ENCODE data around the gene SMAD3.

SMAD3 gene

DNA sequence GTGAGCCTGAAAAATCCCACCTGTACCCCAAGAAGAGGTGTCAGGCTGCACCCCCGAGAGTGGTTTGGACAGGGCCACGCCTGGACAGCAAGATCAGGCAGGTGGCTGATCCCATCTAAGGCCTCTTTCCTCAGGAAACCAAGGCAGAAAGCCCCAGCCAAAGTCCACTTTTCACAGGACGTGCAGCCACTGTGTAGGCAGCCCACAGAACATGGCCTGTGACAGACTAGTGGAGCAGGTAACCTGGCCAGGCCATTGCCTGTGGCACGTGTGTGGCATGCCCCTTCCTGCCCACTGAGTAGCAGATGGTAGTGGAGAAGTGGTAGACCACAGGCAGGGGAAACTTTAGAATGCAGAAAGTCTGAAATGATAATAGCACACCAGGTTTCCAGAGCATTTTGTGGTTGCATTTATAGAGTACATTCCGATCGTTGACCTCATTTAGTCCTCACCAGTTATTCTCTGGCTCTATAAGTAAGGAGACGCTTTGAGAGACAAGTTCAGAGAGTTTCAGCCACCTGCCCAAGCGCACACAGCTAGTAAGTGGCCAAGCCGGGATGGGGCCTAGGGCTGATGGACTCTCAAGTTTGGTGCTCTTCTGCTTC, 120.3 kb downstream of the SMAD3 start:
- DNase-seq: no peak

DNA sequence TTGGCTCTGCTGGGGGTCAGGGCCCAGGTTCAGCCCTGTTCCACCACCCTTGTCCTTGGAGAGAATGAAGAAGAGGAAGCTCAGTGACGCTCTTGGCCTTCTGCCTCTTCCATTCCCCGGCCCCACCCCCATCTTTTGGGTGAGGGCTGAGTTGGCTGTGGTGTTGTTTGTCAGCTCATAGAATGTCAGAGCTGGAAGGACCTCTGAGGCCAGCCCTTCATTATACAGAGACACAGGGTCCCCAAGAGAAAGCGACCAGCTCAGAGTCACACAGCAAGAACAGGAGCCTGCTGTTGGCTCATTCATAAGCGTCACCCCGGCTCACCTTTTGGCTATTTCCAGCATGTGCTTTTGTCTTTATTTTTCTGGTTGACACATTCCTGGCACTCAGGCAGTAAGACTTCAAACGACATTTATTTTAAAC, 120.8 kb downstream of the SMAD3 start:
- no peak for DNase-seq

DNA sequence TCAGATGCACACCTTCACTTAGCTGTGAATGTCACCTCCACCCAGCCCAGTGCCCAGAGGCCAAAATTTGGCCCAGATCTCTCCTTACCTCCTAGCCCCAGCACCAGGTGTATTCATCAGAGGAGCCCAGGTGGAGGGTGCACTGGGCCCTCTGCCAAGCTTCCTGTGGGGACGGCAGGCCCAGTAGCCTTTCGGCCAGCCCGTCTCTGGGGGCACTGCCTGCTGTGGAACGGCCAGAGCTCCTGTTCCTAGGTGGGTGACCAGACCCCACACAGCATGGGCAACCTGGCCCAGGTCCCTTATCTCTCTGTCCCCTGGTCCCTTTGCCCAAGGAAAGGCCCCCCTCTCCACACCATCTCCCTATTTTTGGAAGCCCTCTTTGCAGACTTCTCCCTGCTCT, 121.3 kb downstream of the SMAD3 start:
- DNase-seq: no peak

DNA sequence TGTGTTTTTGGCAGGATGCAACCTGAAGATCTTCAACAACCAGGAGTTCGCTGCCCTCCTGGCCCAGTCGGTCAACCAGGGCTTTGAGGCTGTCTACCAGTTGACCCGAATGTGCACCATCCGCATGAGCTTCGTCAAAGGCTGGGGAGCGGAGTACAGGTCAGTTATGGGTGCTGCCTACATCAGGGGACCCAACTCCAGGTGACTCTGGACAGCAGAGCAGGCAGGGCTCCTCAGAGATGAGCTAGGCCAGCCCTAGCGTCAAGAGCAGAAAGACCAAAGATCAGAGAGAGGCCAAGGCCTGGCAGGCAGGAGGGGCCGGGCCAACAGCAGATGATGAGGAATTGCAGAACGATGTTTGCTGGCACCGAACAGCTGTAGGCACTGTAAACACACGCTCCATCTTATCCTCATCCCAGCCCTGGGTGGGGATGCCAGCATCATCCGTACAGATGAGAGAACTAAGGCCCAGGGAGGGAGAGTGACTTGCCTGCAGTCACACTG, 122.0 kb downstream of the SMAD3 start:
- DNase-seq: no peak

DNA sequence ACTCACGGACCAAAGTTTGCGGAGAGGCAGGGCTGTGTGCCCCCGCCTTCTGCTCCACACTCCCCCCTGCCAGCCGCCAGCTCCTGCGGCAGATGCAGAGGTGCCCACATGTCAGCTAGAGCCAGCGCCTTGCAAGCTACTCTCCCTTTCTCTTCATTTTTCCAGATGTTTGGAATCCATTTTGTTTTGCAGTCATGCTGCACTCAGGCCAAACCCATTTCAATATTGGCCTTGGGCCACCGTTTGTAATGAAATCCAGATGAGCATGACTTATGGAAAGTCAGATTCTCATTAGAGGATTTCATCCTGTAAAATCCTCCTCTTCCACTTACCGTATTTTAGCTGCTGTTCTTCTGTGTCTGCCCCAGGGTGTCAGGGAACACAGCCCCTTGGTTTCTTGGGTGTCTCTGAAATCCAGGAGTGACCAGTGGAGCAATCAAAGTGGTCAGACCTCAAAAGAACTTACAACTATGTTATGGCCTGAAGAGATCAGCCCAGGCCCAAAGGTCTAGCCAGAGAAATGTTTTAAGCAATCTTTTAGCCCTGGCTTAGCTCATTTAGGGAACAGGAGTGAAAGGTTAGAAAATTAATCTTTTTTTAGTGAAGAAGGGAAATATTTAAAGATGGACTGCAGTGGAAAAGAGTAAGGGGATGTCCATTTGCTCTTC, 123.3 kb downstream of the SMAD3 start:
- no peak for DNase-seq

DNA sequence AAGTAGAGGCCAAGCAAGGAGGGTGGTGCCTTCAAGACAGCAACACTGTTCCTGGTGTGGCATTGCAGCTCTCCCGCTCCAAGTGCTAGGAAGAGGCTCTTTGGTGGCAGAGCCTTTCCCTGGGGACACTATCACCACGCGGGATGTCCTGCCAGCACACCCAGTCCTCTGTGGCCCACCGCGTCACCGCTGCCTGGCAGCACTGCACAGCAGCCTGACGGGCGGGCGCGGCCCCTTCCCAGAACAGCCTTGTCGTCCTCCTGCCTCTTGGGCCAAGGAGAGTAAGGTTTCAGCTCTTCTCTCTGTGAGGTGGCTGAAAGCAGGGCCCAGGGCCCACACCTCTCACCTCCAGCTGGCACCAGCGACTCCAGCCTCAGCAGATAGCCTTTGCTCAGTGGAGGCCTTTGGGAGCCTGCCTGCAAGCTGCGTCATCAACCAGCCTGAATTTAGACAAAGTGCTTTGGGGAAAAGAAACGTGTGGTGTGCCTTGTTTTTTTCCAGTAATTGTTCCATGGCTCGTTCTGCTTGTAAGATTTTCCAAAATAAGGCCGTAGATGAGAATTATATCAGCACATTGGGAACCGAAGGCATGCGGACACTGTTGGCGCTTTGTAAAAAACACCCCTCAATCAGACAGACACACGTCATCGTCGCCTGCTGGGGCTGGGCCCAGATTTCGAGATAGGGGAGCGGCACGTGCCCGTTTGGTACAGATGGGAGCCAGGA, 124.1 kb downstream of the SMAD3 start:
- DNase-seq: no peak

DNA sequence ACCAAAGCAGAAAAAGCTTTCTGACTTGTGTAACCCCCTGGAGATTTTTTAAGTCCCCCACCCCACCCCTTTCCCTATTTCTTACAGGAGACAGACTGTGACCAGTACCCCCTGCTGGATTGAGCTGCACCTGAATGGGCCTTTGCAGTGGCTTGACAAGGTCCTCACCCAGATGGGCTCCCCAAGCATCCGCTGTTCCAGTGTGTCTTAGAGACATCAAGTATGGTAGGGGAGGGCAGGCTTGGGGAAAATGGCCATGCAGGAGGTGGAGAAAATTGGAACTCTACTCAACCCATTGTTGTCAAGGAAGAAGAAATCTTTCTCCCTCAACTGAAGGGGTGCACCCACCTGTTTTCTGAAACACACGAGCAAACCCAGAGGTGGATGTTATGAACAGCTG, 124.9 kb downstream of the SMAD3 start:
- DNase-seq: no peak

DNA sequence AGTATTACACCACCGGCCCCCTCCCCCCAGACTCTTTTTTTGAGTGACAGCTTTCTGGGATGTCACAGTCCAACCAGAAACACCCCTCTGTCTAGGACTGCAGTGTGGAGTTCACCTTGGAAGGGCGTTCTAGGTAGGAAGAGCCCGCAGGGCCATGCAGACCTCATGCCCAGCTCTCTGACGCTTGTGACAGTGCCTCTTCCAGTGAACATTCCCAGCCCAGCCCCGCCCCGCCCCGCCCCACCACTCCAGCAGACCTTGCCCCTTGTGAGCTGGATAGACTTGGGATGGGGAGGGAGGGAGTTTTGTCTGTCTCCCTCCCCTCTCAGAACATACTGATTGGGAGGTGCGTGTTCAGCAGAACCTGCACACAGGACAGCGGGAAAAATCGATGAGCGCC, 125.4 kb downstream of the SMAD3 start:
- no peak for DNase-seq

DNA sequence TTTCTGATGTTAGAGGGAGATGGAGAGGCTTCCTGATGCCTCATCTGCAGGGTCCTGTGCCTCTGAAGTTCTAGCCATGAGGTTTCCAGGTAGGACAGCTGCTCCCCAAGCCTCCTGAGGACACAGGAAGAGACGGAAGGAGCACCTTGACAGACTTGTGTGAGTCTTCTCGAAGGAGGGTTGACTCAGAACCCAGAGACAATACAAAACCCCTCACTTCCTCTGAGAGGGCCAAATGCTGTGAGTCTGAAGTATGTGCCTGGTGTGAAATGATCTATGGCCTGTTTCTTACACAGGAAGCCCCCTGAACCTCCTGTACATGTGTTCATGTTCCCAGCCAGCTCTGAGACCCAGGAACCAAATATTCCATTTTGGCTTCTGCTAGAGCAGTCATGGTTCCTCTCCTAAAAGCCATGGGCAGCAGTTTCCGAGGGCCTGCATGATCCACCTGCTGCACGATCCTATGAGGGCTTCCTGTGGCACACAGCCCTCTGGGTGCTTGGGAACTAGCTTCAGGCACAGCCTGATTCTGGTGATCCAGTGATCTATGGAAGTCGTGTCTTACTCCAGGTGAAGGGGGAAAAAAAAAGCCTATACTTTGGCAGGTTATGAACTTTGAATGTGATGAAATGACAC, 126.9 kb downstream of the SMAD3 start:
- no peak for DNase-seq

DNA sequence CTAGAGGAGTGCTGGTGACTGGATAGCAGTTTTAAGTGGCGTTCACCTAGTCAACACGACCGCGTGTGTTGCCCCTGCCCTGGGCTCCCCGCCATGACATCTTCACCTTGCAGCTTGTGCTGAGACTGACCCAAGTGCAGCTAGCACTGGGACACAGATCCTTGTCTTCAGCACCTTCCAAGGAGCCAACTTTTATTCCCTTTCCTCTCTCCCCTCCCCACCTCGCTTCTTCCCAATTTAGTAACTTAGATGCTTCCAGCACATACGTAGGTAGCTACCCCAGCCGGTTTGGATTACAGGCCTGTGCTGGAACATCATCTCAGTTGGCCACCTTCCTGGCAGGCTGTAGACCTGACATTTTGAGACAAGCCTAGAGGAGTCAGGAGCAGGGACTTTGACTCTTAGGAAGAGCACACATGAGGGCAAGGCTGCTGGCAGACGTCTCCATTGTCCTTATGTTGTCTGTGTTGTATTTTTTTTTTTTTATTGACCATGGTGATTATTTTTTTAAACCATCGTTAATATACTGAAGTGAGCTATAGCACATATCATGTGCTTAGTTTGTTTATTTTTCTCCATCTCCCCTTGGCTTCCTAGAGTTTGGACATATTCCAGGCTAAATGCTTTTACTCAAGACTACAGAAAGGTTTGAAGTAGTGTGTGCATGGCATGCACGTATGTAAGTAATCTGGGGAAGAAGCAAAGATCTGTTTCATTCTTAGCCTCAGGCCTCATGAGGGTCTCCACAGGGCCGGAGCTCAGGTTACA, 128.0 kb downstream of the SMAD3 start:
- DNase-seq: no peak

DNA sequence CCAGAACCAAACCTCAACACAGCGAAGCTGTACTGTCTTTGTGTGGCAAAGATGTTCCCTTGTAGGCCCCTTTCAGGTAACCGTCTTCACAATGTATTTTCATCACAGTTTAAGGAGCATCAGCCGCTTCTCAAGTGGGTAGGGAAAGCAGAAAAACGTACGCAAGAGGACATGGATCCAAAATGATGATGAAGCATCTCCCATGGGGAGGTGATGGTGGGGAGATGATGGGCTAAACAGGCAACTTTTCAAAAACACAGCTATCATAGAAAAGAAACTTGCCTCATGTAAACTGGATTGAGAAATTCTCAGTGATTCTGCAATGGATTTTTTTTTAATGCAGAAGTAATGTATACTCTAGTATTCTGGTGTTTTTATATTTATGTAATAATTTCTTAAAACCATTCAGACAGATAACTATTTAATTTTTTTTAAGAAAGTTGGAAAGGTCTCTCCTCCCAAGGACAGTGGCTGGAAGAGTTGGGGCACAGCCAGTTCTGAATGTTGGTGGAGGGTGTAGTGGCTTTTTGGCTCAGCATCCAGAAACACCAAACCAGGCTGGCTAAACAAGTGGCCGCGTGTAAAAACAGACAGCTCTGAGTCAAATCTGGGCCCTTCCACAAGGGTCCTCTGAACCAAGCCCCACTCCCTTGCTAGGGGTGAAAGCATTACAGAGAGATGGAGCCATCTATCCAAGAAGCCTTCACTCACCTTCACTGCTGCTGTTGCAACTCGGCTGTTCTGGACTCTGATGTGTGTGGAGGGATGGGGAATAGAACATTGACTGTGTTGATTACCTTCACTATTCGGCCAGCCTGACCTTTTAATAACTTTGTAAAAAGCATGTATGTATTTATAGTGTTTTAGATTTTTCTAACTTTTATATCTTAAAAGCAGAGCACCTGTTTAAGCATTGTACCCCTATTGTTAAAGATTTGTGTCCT, 129.0 kb downstream of the SMAD3 start:
- DNase-seq: no peak

DNA sequence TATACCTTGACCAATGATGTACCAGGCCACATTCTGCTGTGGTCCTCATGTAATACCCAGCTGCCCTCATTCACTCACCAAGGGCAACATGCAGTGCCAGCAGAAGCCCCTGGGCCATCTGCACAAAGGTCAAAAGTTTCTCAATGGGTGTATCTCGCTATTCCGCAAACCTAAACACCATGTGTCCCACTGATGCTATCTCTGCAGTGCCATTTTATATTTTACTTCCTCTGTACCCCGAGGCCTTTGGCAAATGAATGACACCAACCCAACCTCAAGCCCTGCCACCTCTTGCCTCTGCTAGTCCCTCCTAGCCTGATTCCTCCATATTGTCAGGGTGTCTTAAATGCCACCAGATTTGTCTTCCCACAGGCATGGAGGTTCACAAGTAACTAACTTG, 129.9 kb downstream of the SMAD3 start:
- DNase-seq: no peak

DNA sequence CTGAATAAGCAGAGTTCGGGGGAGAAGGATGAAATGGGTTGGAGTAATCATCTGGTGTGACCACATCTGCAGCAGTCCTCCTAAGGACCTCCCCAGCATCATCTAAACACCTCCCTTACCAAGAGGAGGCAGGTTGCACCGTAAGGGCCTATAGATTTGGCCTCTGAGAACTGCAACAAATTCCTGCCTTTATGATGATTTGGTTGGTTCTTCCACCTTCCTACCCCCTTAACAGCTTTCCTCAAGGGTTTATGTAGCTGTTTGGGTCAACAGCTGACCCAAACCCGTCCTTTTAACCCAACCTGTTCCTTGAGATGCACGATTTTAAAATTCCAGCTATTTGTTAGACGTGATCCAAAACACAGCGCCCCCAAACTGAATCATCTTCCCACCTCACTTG, 130.8 kb downstream of the SMAD3 start:
- no peak for DNase-seq

DNA sequence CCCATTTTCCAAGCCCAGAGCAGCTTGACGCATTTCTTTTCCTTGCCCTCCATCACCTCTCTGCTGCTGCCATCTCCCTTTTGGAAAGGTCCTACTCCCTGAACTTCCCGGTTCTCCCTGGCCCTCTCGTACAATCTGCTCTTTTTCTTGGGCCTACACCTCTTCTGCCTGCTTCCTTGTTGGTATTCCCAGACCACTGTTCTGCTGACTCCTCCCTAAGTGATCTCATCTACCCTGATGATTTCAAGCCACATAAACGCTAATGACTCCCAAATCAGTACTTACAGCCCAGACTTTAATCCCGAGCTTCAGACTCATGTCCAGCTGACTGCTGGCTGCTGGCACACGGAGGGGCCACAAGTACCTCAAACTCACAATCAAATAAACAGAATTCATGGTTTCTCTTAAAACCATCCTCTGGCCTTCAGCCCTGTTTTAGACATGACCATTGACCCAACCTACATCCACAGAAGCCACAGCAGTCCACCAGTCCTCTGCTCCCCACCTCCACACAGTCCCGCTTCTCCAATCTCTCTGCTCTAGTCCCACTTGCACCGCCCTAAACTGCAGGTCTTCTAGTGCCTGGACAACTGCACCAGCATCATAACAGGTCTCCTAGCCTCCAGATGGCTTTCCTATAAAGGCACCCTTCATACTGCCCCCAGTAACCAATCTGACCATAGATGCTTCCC, 131.4 kb downstream of the SMAD3 start:
- no peak for DNase-seq

DNA sequence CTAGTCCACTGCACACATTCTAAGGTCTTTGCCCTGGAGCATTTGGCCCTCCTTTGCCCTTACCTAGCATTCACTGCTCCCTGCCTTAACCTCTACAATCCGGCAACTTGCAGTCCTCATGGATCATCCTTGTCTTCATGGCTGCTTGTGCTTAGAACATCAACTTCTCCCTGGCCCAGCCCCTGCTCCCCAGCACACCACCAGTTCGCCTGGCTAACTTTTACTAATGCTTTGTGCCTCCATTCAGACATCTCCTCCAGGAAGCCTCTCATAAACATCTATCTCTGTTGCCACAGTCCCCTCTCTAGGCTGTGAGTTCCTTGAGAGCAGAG, 131.9 kb downstream of the SMAD3 start:
- no peak for DNase-seq

DNA sequence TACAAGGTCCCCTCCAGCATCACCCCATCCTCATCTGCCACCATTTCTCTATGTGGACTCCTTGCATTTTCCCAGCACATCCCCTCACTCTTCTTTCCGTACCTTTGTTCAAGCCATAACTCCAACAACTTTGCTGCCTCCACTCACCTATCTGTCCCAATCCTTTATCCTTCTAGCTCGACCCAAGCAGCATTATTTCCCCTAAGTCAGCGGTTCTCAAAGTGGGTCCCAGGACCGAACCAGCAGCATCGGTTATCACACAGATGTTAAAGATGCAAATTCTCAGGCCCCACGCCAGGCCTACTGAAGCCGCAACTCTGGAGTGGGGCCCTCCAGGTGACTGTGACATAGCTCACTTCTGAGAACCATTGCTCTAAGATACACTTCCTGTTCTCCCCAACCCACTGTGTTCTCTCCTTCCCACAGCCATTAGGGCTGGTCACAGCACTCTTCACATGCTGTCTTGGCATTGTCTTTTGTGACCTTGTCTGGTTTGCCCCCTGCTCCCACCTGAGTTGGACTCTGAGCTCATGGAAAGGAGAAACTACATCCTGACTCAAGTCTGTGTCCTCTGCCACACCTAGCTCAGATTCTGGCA, 132.9 kb downstream of the SMAD3 start:
- no peak for DNase-seq

DNA sequence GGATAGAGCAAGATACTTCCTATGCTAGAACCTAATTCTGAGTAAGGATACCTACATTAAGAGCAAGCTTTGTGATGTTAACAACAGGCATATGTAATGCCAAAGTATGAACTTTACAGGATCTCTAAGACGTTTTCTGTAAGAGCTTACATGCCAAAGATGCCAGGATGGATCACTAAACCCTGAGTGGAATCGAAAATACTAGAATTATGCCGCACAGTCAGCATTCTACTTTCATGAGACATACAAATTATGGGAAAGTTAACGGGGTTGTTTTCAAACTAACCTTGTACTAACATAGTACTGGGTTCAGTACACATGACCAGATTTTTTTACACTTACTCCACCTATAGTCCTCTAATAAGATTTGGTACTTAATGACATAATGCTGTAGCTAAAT, 134.0 kb downstream of the SMAD3 start:
- no peak for DNase-seq

DNA sequence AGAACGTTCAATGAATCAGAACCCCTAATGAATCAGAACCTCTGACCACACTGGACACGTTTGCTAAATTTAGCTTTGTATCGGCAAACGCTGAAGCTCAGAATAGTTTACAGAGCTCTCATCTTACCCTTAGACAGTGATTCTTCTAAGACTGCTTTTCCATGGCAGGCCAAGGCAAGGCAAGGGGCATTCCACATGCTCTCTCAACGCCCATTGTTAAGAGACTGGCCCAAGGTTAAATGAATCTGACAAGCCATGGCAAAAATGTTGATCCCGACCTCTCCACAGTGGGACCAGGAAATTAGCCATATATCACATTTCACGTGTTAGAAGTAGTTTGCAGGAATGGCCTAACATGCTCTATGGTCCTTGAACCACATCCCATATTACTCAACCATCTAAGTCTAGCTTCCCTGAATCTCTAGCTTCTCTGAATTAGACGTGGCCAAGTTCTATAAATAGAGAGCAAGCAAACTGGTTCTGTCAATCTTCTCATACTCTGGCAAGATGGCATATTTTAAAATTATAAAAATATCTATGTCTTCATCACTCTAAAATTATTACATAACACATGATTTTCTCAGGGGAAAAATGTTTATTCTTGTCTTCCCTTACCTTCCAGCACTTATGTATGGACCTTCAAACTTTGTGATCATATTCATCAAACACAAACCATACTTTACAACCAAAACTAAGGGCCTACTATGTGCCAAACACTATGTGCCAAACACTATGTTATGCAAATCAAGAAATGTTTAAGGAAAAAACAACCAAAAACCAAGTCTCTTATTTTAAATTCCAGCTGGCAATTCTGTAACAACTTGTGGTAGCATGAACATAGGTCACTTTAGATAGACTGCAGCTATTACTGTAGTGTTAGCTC, 134.7 kb downstream of the SMAD3 start:
- no peak for DNase-seq

DNA sequence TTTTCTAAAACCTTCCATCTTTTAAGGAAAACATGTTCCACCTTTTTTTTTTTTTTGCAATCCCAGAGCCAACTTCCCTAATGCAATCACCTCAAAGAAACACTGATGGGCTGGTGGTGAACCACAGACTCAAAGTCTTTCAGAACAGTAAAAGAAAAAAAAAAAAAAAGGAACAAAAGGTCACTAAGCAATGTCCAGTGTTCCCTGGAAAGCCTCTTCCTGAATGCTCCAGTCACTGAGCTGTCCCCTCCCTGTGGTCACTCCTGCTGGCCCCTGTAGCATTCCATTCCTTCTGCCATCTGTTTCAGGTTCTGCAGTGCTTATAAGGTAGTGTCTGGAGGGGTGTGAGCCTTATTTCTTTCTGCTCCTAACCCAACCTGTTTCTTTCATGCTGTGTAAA, 135.7 kb downstream of the SMAD3 start:
- DNase-seq: no peak

DNA sequence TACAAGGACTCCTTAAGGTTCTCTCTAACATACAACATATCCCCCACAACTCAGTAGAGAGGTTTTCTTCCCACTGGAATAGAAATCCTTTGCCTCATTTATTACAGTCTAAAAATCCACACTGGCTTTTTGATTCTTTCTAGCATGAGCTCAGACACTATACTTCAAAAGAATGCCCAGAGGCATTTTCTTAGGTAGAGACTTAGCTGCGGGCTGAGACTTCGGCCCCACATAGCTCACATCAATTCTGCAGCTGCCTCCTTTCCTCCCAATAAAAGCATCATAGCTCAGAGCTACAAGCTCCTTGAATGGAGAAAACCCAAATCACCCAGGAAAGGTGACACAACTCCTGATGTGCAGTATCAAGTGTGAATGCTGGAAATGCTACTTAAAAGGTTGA, 136.7 kb downstream of the SMAD3 start:
- DNase-seq: no peak
